ENCODE results near the gene MRO. TPM values are rescaled to one million over a fixed set of nuclear protein-coding genes. Genes with fewer than 3 reads are reported as not detected.
A peak's percentile ranks its signal among the peaks of the same experiment; 100 is the strongest.

Gene MRO
- total and polyA plus RNA-seq, 4 donors = 3.5 to 20.9 (median 9.3) TPM

- no peaks in the 10 kb centered on the region for H3K36me3 ChIP-seq (ENCODE audit: control insufficient read depth, insufficient read depth, low read length)
- peak overlapping the region; percentile 55 for H3K27ac ChIP-seq (ENCODE audit: low read depth, low read length)
- H3K9me3 ChIP-seq (ENCODE audit: control insufficient read depth, insufficient read depth, low read length) = no peaks in the 10 kb centered on the region
- DNase-seq (ENCODE audit: low read depth in 4 of 6, low spot score in 6 of 6) = peak in 2 of 6 donors; percentile 16 to 43
- 43% methylated on average over 1 of the region's 5 CpGs for WGBS (ENCODE audit: insufficient coverage)
- H3K27me3 ChIP-seq (ENCODE audit: control insufficient read depth, insufficient read depth, low read length) = no peaks in the 10 kb centered on the region
- H3K4me1 ChIP-seq (ENCODE audit: control insufficient read depth, insufficient read depth, low read length) = peaks cover 21% of the 10 kb centered on the region
- no peak overlapping the region for H3K4me3 ChIP-seq (ENCODE audit: low read depth, low read length)
These were observed 1.2 kb upstream of the MRO start for GRCh38 chr18:50820901-50821520.

GRCh38 chr18:50819027-50819727 lies 639 bp downstream of the MRO start:
- Histone ChIP-seq H3K9me3 (ENCODE audit: control insufficient read depth, insufficient read depth, low read length) (no peaks in the 10 kb centered on the region), H3K36me3 (ENCODE audit: control insufficient read depth, insufficient read depth, low read length) (no peaks in the 10 kb centered on the region), H3K4me1 (ENCODE audit: control insufficient read depth, insufficient read depth, low read length) (peaks cover 21% of the 10 kb centered on the region), H3K27me3 (ENCODE audit: control insufficient read depth, insufficient read depth, low read length) (no peaks in the 10 kb centered on the region), H3K4me3 (ENCODE audit: low read depth, low read length) (peak overlapping the region; percentile 42), H3K27ac (ENCODE audit: low read depth, low read length) (no peak overlapping the region)
- DNase-seq (ENCODE audit: low read depth in 4 of 6, low spot score in 6 of 6) = peak in 1 of 6 donors; percentile 54
- WGBS (ENCODE audit: insufficient coverage) = 5% methylated on average over 13 of the region's 16 CpGs

GRCh38 chr18:50816419-50817166 lies 3.2 kb downstream of the MRO start:
- H3K9me3 ChIP-seq (ENCODE audit: control insufficient read depth, insufficient read depth, low read length) = peaks cover 3% of the 10 kb centered on the region
- H3K36me3 ChIP-seq (ENCODE audit: control insufficient read depth, insufficient read depth, low read length) = no peaks in the 10 kb centered on the region
- H3K27me3 ChIP-seq (ENCODE audit: control insufficient read depth, insufficient read depth, low read length) = no peaks in the 10 kb centered on the region
- peak in 2 of 6 donors; percentile 14 to 23 for DNase-seq (ENCODE audit: low read depth in 4 of 6, low spot score in 6 of 6)
- 100% methylated on average over 1 of the region's 7 CpGs for WGBS (ENCODE audit: insufficient coverage)
- H3K27ac ChIP-seq (ENCODE audit: low read depth, low read length) = no peak overlapping the region
- no peak overlapping the region for H3K4me3 ChIP-seq (ENCODE audit: low read depth, low read length)
- H3K4me1 ChIP-seq (ENCODE audit: control insufficient read depth, insufficient read depth, low read length) = peaks cover 21% of the 10 kb centered on the region

GRCh38 chr18:50814395-50814794 lies 5.4 kb downstream of the MRO start:
- no peaks in the 10 kb centered on the region for H3K27me3 ChIP-seq (ENCODE audit: control insufficient read depth, insufficient read depth, low read length)
- no peak overlapping the region for H3K4me3 ChIP-seq (ENCODE audit: low read depth, low read length)
- H3K36me3 ChIP-seq (ENCODE audit: control insufficient read depth, insufficient read depth, low read length) = no peaks in the 10 kb centered on the region
- peaks cover 12% of the 10 kb centered on the region for H3K4me1 ChIP-seq (ENCODE audit: control insufficient read depth, insufficient read depth, low read length)
- 84% methylated on average over 7 of the region's 7 CpGs for WGBS (ENCODE audit: insufficient coverage)
- H3K9me3 ChIP-seq (ENCODE audit: control insufficient read depth, insufficient read depth, low read length) = peaks cover 3% of the 10 kb centered on the region
- no peak for DNase-seq (ENCODE audit: low read depth in 4 of 6, low spot score in 6 of 6)
- H3K27ac ChIP-seq (ENCODE audit: low read depth, low read length) = no peak overlapping the region

GRCh38 chr18:50813353-50813752 lies 6.5 kb downstream of the MRO start:
- no peak overlapping the region for H3K4me3 ChIP-seq (ENCODE audit: low read depth, low read length)
- H3K27me3 ChIP-seq (ENCODE audit: control insufficient read depth, insufficient read depth, low read length) = no peaks in the 10 kb centered on the region
- no peak overlapping the region for H3K27ac ChIP-seq (ENCODE audit: low read depth, low read length)
- WGBS (ENCODE audit: insufficient coverage) = 100% methylated on average over 1 of the region's 2 CpGs
- peaks cover 6% of the 10 kb centered on the region for H3K4me1 ChIP-seq (ENCODE audit: control insufficient read depth, insufficient read depth, low read length)
- H3K36me3 ChIP-seq (ENCODE audit: control insufficient read depth, insufficient read depth, low read length) = no peaks in the 10 kb centered on the region
- DNase-seq (ENCODE audit: low read depth in 4 of 6, low spot score in 6 of 6) = no peak
- peaks cover 3% of the 10 kb centered on the region for H3K9me3 ChIP-seq (ENCODE audit: control insufficient read depth, insufficient read depth, low read length)

- DNase-seq (ENCODE audit: low read depth in 4 of 6, low spot score in 6 of 6) = no peak
- WGBS (ENCODE audit: insufficient coverage) = 94% methylated on average over 2 of the region's 2 CpGs
These were observed 7.0 kb downstream of the MRO start for GRCh38 chr18:50812834-50813233.

GRCh38 chr18:50807176-50807575 lies 12.6 kb downstream of the MRO start:
- 85% methylated on average over 2 of the region's 2 CpGs for WGBS (ENCODE audit: insufficient coverage)
- H3K9me3 ChIP-seq (ENCODE audit: control insufficient read depth, insufficient read depth, low read length) = peaks cover 3% of the 10 kb centered on the region
- no peak overlapping the region for H3K27ac ChIP-seq (ENCODE audit: low read depth, low read length)
- DNase-seq (ENCODE audit: low read depth in 4 of 6, low spot score in 6 of 6) = no peak
- no peak overlapping the region for H3K4me3 ChIP-seq (ENCODE audit: low read depth, low read length)
- H3K4me1 ChIP-seq (ENCODE audit: control insufficient read depth, insufficient read depth, low read length) = no peaks in the 10 kb centered on the region
- no peaks in the 10 kb centered on the region for H3K27me3 ChIP-seq (ENCODE audit: control insufficient read depth, insufficient read depth, low read length)
- no peaks in the 10 kb centered on the region for H3K36me3 ChIP-seq (ENCODE audit: control insufficient read depth, insufficient read depth, low read length)

More at GRCh38 chr18:50812834-50813233, 7.0 kb downstream of the MRO start:
- Histone ChIP-seq H3K9me3 (ENCODE audit: control insufficient read depth, insufficient read depth, low read length) (peaks cover 3% of the 10 kb centered on the region), H3K36me3 (ENCODE audit: control insufficient read depth, insufficient read depth, low read length) (no peaks in the 10 kb centered on the region), H3K4me3 (ENCODE audit: low read depth, low read length) (no peak overlapping the region), H3K27me3 (ENCODE audit: control insufficient read depth, insufficient read depth, low read length) (no peaks in the 10 kb centered on the region), H3K27ac (ENCODE audit: low read depth, low read length) (no peak overlapping the region), H3K4me1 (ENCODE audit: control insufficient read depth, insufficient read depth, low read length) (peaks cover 6% of the 10 kb centered on the region)

GRCh38 chr18:50806208-50806616 lies 13.6 kb downstream of the MRO start:
- H3K27me3 ChIP-seq (ENCODE audit: control insufficient read depth, insufficient read depth, low read length) = no peaks in the 10 kb centered on the region
- WGBS (ENCODE audit: insufficient coverage) = 62% methylated on average over 9 of the region's 15 CpGs
- DNase-seq (ENCODE audit: low read depth in 4 of 6, low spot score in 6 of 6) = no peak
- H3K27ac ChIP-seq (ENCODE audit: low read depth, low read length) = no peak overlapping the region
- no peaks in the 10 kb centered on the region for H3K36me3 ChIP-seq (ENCODE audit: control insufficient read depth, insufficient read depth, low read length)
- H3K4me1 ChIP-seq (ENCODE audit: control insufficient read depth, insufficient read depth, low read length) = no peaks in the 10 kb centered on the region
- no peak overlapping the region for H3K4me3 ChIP-seq (ENCODE audit: low read depth, low read length)
- H3K9me3 ChIP-seq (ENCODE audit: control insufficient read depth, insufficient read depth, low read length) = no peaks in the 10 kb centered on the region

GRCh38 chr18:50805732-50806131 lies 14.1 kb downstream of the MRO start:
- DNase-seq (ENCODE audit: low read depth in 4 of 6, low spot score in 6 of 6) = no peak
- Histone ChIP-seq H3K27me3 (ENCODE audit: control insufficient read depth, insufficient read depth, low read length) (no peaks in the 10 kb centered on the region), H3K27ac (ENCODE audit: low read depth, low read length) (no peak overlapping the region), H3K4me3 (ENCODE audit: low read depth, low read length) (no peak overlapping the region), H3K4me1 (ENCODE audit: control insufficient read depth, insufficient read depth, low read length) (no peaks in the 10 kb centered on the region), H3K36me3 (ENCODE audit: control insufficient read depth, insufficient read depth, low read length) (no peaks in the 10 kb centered on the region), H3K9me3 (ENCODE audit: control insufficient read depth, insufficient read depth, low read length) (no peaks in the 10 kb centered on the region)
- WGBS (ENCODE audit: insufficient coverage) = 100% methylated on average over 1 of the region's 5 CpGs

Data from spinal cord (tissue), 10 donors.